Measurements from ENCODE around the gene SPEM3.

DNA sequence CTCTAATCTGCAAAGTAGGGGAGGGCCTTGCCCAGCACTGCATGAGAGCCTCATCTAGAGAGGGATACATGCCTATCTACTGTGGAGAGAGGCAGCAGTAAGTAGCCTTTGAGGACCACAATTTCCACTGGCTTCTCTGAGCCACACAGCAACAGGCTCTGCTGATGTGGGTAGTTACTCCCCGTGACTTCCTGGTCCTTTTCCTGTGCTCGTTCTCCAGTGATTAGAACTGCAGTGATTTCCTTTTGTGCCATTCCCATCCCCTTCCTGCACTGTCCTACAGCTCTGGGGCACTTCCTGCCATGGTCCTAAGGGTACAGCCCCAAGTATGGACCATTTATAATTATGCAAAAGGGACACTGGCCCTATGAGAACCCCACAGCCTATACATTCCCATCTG is 37.4 kb upstream of the SPEM3 start:
- TF ChIP-seq, protein P1, sequence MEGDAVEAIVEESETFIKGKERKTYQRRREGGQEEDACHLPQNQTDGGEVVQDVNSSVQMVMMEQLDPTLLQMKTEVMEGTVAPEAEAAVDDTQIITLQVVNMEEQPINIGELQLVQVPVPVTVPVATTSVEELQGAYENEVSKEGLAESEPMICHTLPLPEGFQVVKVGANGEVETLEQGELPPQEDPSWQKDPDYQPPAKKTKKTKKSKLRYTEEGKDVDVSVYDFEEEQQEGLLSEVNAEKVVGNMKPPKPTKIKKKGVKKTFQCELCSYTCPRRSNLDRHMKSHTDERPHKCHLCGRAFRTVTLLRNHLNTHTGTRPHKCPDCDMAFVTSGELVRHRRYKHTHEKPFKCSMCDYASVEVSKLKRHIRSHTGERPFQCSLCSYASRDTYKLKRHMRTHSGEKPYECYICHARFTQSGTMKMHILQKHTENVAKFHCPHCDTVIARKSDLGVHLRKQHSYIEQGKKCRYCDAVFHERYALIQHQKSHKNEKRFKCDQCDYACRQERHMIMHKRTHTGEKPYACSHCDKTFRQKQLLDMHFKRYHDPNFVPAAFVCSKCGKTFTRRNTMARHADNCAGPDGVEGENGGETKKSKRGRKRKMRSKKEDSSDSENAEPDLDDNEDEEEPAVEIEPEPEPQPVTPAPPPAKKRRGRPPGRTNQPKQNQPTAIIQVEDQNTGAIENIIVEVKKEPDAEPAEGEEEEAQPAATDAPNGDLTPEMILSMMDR (IDR thresholded peaks at IDR 0.05), result no peak
- TF ChIP-seq POLR2A (IDR thresholded peaks at IDR 0.05) (no peak), POLR2AphosphoS5 (IDR thresholded peaks at IDR 0.05) (no peak)
